Natural killer cell treated with Interleukin-12 subunit alpha and Interleukin-12 subunit beta and Interleukin-15 and Interleukin-18, amount 100 ng/mL, for 72 hours (primary cell): Measurements from ENCODE around the gene C13orf46. TPM values are rescaled to one million over a fixed set of nuclear protein-coding genes. Genes with fewer than 3 reads are reported as not detected.
"Not testable (repeated sequence)": the region's sequence is repeated elsewhere in the genome, so short reads cannot be mapped to it uniquely, and the experiment has no call there.

ENCODE experiments used
- ATAC-seq, 2 donors: fragments of 150-1000 bp; cut with Tn5 transposase in 1 of 2; sonication (Bioruptor Pico), chemical (Tn5 transposase) in 1 of 2; 2 replicates each; pipeline ENCODE4 v1.10.0; 2021
- DNase-seq: peaks from one replicate; pipeline ENCODE4 v3.0.0; 2022; ENCODE audit warnings: low spot score
- H3K27ac Mint-ChIP-seq, 2 donors: 1 replicate in 1 of 2; 2 replicates in 1 of 2; pipeline ENCODE4 v1.8.0; 2022; ENCODE audit warnings: mixed read lengths in 2 of 2, mild to moderate bottlenecking in 1 of 2, moderate library complexity in 1 of 2
- H3K27me3 Mint-ChIP-seq, 2 donors: 1 replicate in 1 of 2; 2 replicates in 1 of 2; pipeline ENCODE4 v1.8.0; 2022; ENCODE audit warnings: mixed read lengths in 2 of 2
- H3K36me3 Mint-ChIP-seq: one replicate; pipeline ENCODE4 v1.8.0; 2022; ENCODE audit warnings: mixed read lengths
- H3K4me1 Mint-ChIP-seq, 2 donors: 1 replicate in 1 of 2; 2 replicates in 1 of 2; pipeline ENCODE4 v1.8.0; 2022; ENCODE audit warnings: low read depth in 2 of 2, mixed read lengths in 2 of 2, mild to moderate bottlenecking in 1 of 2
- H3K4me3 Mint-ChIP-seq: one replicate; pipeline ENCODE4 v1.8.0; 2022; ENCODE audit warnings: mixed read lengths
- H3K9me3 Mint-ChIP-seq: 2 replicates; pipeline ENCODE4 v1.8.0; 2022; ENCODE audit warnings: mixed read lengths
- total RNA-seq, 2 donors: library from RNA; stranded (reverse); gene quantifications; one replicate each; pipeline ENCODE4 v1.2.3, GENCODE V29; 2022

Gene C13orf46
- total RNA-seq, 2 donors from 2014 or later = 0.64 to 1.4 TPM

GRCh38 chr13:113992276-113993005, 18.6 kb upstream of the C13orf46 start:
- Mint-ChIP-seq H3K36me3 (peaks cover 22% of the 10 kb centered on the region), H3K9me3 (peaks cover 9% of the 10 kb centered on the region), H3K4me1 (peaks cover 9 to 15% of the 10 kb centered on the region in 2 donors), H3K27ac (no peak overlapping the region), H3K27me3 (no peaks in the 10 kb centered on the region), H3K4me3 (no peak overlapping the region)
- ATAC-seq = no peak
- no peak for DNase-seq

- no peak overlapping the region for H3K27ac Mint-ChIP-seq
- ATAC-seq (no peak), DNase-seq (peak; percentile 25)
- H3K36me3 Mint-ChIP-seq = peaks cover 22% of the 10 kb centered on the region
- peaks cover 9% of the 10 kb centered on the region for H3K9me3 Mint-ChIP-seq
- no peaks in the 10 kb centered on the region for H3K27me3 Mint-ChIP-seq
- H3K4me1 Mint-ChIP-seq = peaks cover 9 to 15% of the 10 kb centered on the region in 2 donors
- no peak overlapping the region for H3K4me3 Mint-ChIP-seq
Measured at GRCh38 chr13:113991676-113992179, 17.9 kb upstream of the C13orf46 start.

GRCh38 chr13:113991191-113991669, 17.4 kb upstream of the C13orf46 start:
- Mint-ChIP-seq H3K27ac (no peak overlapping the region), H3K4me1 (peaks cover 9 to 15% of the 10 kb centered on the region in 2 donors), H3K27me3 (no peaks in the 10 kb centered on the region), H3K4me3 (no peak overlapping the region), H3K36me3 (peaks cover 22% of the 10 kb centered on the region), H3K9me3 (peaks cover 9% of the 10 kb centered on the region)
- ATAC-seq = no peak
- DNase-seq = peak; percentile 10

- H3K27ac Mint-ChIP-seq = peak overlapping the region in 1 of 2 donors; percentile 66
- H3K4me3 Mint-ChIP-seq = no peak overlapping the region
- DNase-seq (peak; percentile 49), ATAC-seq (no peak)
- peaks cover 22% of the 10 kb centered on the region for H3K36me3 Mint-ChIP-seq
- peaks cover 9 to 15% of the 10 kb centered on the region in 2 donors for H3K4me1 Mint-ChIP-seq
- H3K27me3 Mint-ChIP-seq = no peaks in the 10 kb centered on the region
- peaks cover 9% of the 10 kb centered on the region for H3K9me3 Mint-ChIP-seq
Measured at GRCh38 chr13:113990321-113990837, 16.5 kb upstream of the C13orf46 start.

GRCh38 chr13:113989585-113990300, 15.9 kb upstream of the C13orf46 start:
- H3K4me1 Mint-ChIP-seq = peaks cover 9 to 15% of the 10 kb centered on the region in 2 donors
- H3K9me3 Mint-ChIP-seq = peaks cover 9% of the 10 kb centered on the region
- DNase-seq (peak; percentile 35), ATAC-seq (no peak)
- H3K27ac Mint-ChIP-seq = peak overlapping the region in 1 of 2 donors; percentile 66
- peaks cover 22% of the 10 kb centered on the region for H3K36me3 Mint-ChIP-seq
- H3K4me3 Mint-ChIP-seq = no peak overlapping the region
- no peaks in the 10 kb centered on the region for H3K27me3 Mint-ChIP-seq

- not testable (repeated sequence) for H3K27me3 Mint-ChIP-seq, H3K9me3 Mint-ChIP-seq, ATAC-seq, H3K4me3 Mint-ChIP-seq, DNase-seq
- Mint-ChIP-seq H3K27ac (peak overlapping the region in 1 of 2 donors; percentile 66), H3K4me1 (peaks cover 9 to 15% of the 10 kb centered on the region in 2 donors), H3K36me3 (peaks cover 22% of the 10 kb centered on the region)
Measured at GRCh38 chr13:113988859-113989258, 15.0 kb upstream of the C13orf46 start.

- Mint-ChIP-seq H3K4me3 (no peak overlapping the region), H3K27ac (no peak overlapping the region), H3K4me1 (peaks cover 0 to 4% of the 10 kb centered on the region in 2 donors), H3K27me3 (no peaks in the 10 kb centered on the region), H3K36me3 (peaks cover 6% of the 10 kb centered on the region), H3K9me3 (no peaks in the 10 kb centered on the region)
- ATAC-seq (peak in 1 of 2 donors; percentile 33), DNase-seq (peak; percentile 46)
Measured at GRCh38 chr13:113982296-113982661, 8.4 kb upstream of the C13orf46 start.

GRCh38 chr13:113981611-113982295, 7.9 kb upstream of the C13orf46 start:
- H3K4me3 Mint-ChIP-seq = no peak overlapping the region
- peak in 1 of 2 donors; percentile 36 for ATAC-seq
- H3K9me3 Mint-ChIP-seq = no peaks in the 10 kb centered on the region
- peaks cover 6% of the 10 kb centered on the region for H3K36me3 Mint-ChIP-seq
- H3K4me1 Mint-ChIP-seq = peaks cover 0 to 4% of the 10 kb centered on the region in 2 donors
- no peaks in the 10 kb centered on the region for H3K27me3 Mint-ChIP-seq
- no peak overlapping the region for H3K27ac Mint-ChIP-seq
- DNase-seq = peak; percentile 49

- Mint-ChIP-seq H3K4me1 (peaks cover 0 to 4% of the 10 kb centered on the region in 2 donors), H3K4me3 (no peak overlapping the region), H3K36me3 (peaks cover 6% of the 10 kb centered on the region), H3K27me3 (no peaks in the 10 kb centered on the region), H3K9me3 (no peaks in the 10 kb centered on the region), H3K27ac (peak overlapping the region in 1 of 2 donors; percentile 51)
- DNase-seq (peak; percentile 6), ATAC-seq (peak in 1 of 2 donors; percentile 56)
Measured at GRCh38 chr13:113981194-113981605, 7.3 kb upstream of the C13orf46 start.

- Mint-ChIP-seq H3K9me3 (no peaks in the 10 kb centered on the region), H3K36me3 (peaks cover 6% of the 10 kb centered on the region), H3K4me1 (peaks cover 0 to 4% of the 10 kb centered on the region in 2 donors), H3K27ac (peak overlapping the region; percentile 15 to 51), H3K4me3 (no peak overlapping the region), H3K27me3 (no peaks in the 10 kb centered on the region)
- DNase-seq (peak; percentile 22), ATAC-seq (no peak)
Measured at GRCh38 chr13:113980489-113981064, 6.7 kb upstream of the C13orf46 start.

- Mint-ChIP-seq H3K4me1 (peaks cover 0 to 4% of the 10 kb centered on the region in 2 donors), H3K4me3 (no peak overlapping the region), H3K36me3 (peaks cover 6% of the 10 kb centered on the region), H3K27ac (peak overlapping the region in 1 of 2 donors; percentile 15), H3K9me3 (no peaks in the 10 kb centered on the region), H3K27me3 (no peaks in the 10 kb centered on the region)
- ATAC-seq (peak; percentile 4 to 31), DNase-seq (peak; percentile 38)
Measured at GRCh38 chr13:113979791-113980471, 6.1 kb upstream of the C13orf46 start.

GRCh38 chr13:113978741-113979481, 5.0 kb upstream of the C13orf46 start:
- no peak overlapping the region for H3K27ac Mint-ChIP-seq
- ATAC-seq = no peak

More at GRCh38 chr13:113978741-113979481, 5.0 kb upstream of the C13orf46 start:
- Mint-ChIP-seq H3K9me3 (no peaks in the 10 kb centered on the region), H3K4me3 (no peak overlapping the region), H3K4me1 (peaks cover 0 to 4% of the 10 kb centered on the region in 2 donors), H3K27me3 (no peaks in the 10 kb centered on the region), H3K36me3 (peaks cover 6% of the 10 kb centered on the region)
- peak; percentile 56 for DNase-seq
